HAP-1 (cell line): Measurements from ENCODE around the gene SCARF1.

Experiments used
- DNase-seq, 2 experiments: peaks; one replicate each; pipeline ENCODE4 v3.0.0-alpha.2; 2016 to 2020; ENCODE audit warnings: low spot score in 2 of 2
- H3K27me3 ChIP-seq: fragments of 250-450 bp; sonication (Bioruptor Pico); 2 replicates; pipeline ENCODE4 v1.5.1; 2020; ENCODE audit warnings: low read depth, mild to moderate bottlenecking, moderate library complexity
- H3K36me3 ChIP-seq: fragments of 250-450 bp; sonication (Bioruptor Pico); replicated peaks from 2 replicates; pipeline ENCODE4 v1.5.1; 2020; ENCODE audit warnings: mild to moderate bottlenecking
- H3K4me1 ChIP-seq: fragments of 250-450 bp; sonication (Bioruptor Pico); 2 replicates; pipeline ENCODE4 v1.5.1; 2020; ENCODE audit warnings: mild to moderate bottlenecking
- H3K4me3 ChIP-seq: fragments of 250-450 bp; sonication (Bioruptor Pico); 2 replicates; pipeline ENCODE4 v1.5.1; 2020; ENCODE audit warnings: mild to moderate bottlenecking, moderate library complexity
- H3K9me3 ChIP-seq: fragments of 250-450 bp; sonication (Bioruptor Pico); 2 replicates; pipeline ENCODE4 v1.5.1; 2020; ENCODE audit warnings: mild to moderate bottlenecking, moderate library complexity
- in situ Hi-C: fragments of 300-500 bp; cut with MboI; formaldehyde crosslinking; loops from 3 replicates; pipeline ENCODE4 v1.14.3; 2020; ENCODE audit warnings: low sequenced_read_pairs, inconsistent platforms, mixed read lengths

The SCARF1 gene

GRCh38 chr17:1628856-1629503 is 16.6 kb downstream of the SCARF1 start:
- no peaks in the 10 kb centered on the region for H3K27me3 ChIP-seq
- no peaks in the 10 kb centered on the region for H3K9me3 ChIP-seq
- peak overlapping the region; percentile 91 for H3K4me3 ChIP-seq
- peak; percentile 94 to 99 for DNase-seq
- in situ Hi-C loops: loop anchor here (25.0 kb wide), 1 partner anchor 408 kb away; the partner anchor contains the start of genes DPH1, OVCA2 and RTN4RL1
- no peaks in the 10 kb centered on the region for H3K36me3 ChIP-seq
- peaks cover 29% of the 10 kb centered on the region for H3K4me1 ChIP-seq

- peaks cover 29% of the 10 kb centered on the region for H3K4me1 ChIP-seq
- DNase-seq: peak; percentile 82 to 90
- in situ Hi-C loops: loop anchor here (25.0 kb wide), 1 partner anchor 409 kb away; the partner anchor contains the start of genes DPH1, OVCA2 and RTN4RL1
Observed at GRCh38 chr17:1627982-1628855, 17.3 kb downstream of the SCARF1 start, which contains the start of gene SLC43A2. Gene SLC43A2, minus strand, starts transcription at chr17:1628834. Its CDS starts 960 bp downstream, at chr17:1627874.

GRCh38 chr17:1627182-1627981 is 18.1 kb downstream of the SCARF1 start:
- Histone ChIP-seq H3K36me3 (peaks cover 5% of the 10 kb centered on the region; the same call in 1 of the 2 replicates), H3K27me3 (no peaks in the 10 kb centered on the region), H3K4me1 (peaks cover 29% of the 10 kb centered on the region), H3K4me3 (peak overlapping the region; percentile 91), H3K9me3 (no peaks in the 10 kb centered on the region)
- in situ Hi-C loops: loop anchor here (25.0 kb wide), 1 partner anchor 410 kb away; the partner anchor contains the start of genes DPH1, OVCA2 and RTN4RL1
- DNase-seq: peak in 1 of 2 experiments; percentile 40

More at GRCh38 chr17:1627982-1628855, 17.3 kb downstream of the SCARF1 start, which contains the start of gene SLC43A2:
- H3K9me3 ChIP-seq: no peaks in the 10 kb centered on the region
- H3K36me3 ChIP-seq: peaks cover 1% of the 10 kb centered on the region; the same call in 1 of the 2 replicates
- H3K4me3 ChIP-seq: peak within 1 kb of the TSS; percentile 91
- no peaks in the 10 kb centered on the region for H3K27me3 ChIP-seq

GRCh38 chr17:1626333-1626732 is 19.2 kb downstream of the SCARF1 start:
- in situ Hi-C loops: loop anchor here (25.0 kb wide), 1 partner anchor 411 kb away; the partner anchor contains the start of genes DPH1, OVCA2 and RTN4RL1
- DNase-seq: peak; percentile 57 to 64
- no peaks in the 10 kb centered on the region for H3K9me3 ChIP-seq
- no peaks in the 10 kb centered on the region for H3K27me3 ChIP-seq
- peaks cover 8% of the 10 kb centered on the region; the same call in 1 of the 2 replicates for H3K36me3 ChIP-seq
- H3K4me3 ChIP-seq: peak overlapping the region; percentile 91
- H3K4me1 ChIP-seq: peaks cover 29% of the 10 kb centered on the region

- H3K36me3 ChIP-seq: peaks cover 12% of the 10 kb centered on the region
- in situ Hi-C loops: loop anchor here (25.0 kb wide), 1 partner anchor 412 kb away; the partner anchor contains the start of genes DPH1, OVCA2 and RTN4RL1
- DNase-seq: no peak
- no peak overlapping the region for H3K4me3 ChIP-seq
- H3K4me1 ChIP-seq: peaks cover 29% of the 10 kb centered on the region
- no peaks in the 10 kb centered on the region for H3K9me3 ChIP-seq
- no peaks in the 10 kb centered on the region for H3K27me3 ChIP-seq
Observed at GRCh38 chr17:1625581-1625980, 20.0 kb downstream of the SCARF1 start.

GRCh38 chr17:1625053-1625452 is 20.5 kb downstream of the SCARF1 start:
- peak in 1 of 2 experiments; percentile 34 for DNase-seq

GRCh38 chr17:1624650-1625049 is 20.9 kb downstream of the SCARF1 start:
- Histone ChIP-seq H3K4me1 (peaks cover 27% of the 10 kb centered on the region), H3K4me3 (no peak overlapping the region)

More at GRCh38 chr17:1625053-1625452, 20.5 kb downstream of the SCARF1 start:
- in situ Hi-C loops: loop anchor here (25.0 kb wide), 1 partner anchor 412 kb away; the partner anchor contains the start of genes DPH1, OVCA2 and RTN4RL1
- Histone ChIP-seq H3K27me3 (no peaks in the 10 kb centered on the region), H3K4me3 (no peak overlapping the region), H3K4me1 (peaks cover 29% of the 10 kb centered on the region), H3K9me3 (no peaks in the 10 kb centered on the region), H3K36me3 (peaks cover 12% of the 10 kb centered on the region)

GRCh38 chr17:1623057-1623630 is 22.4 kb downstream of the SCARF1 start:
- peaks cover 26% of the 10 kb centered on the region for H3K4me1 ChIP-seq
- no peaks in the 10 kb centered on the region for H3K9me3 ChIP-seq
- no peaks in the 10 kb centered on the region for H3K27me3 ChIP-seq
- no peak overlapping the region for H3K4me3 ChIP-seq
- peaks cover 20% of the 10 kb centered on the region for H3K36me3 ChIP-seq
- in situ Hi-C loops: no loop called here
- DNase-seq: no peak

More at GRCh38 chr17:1624650-1625049, 20.9 kb downstream of the SCARF1 start:
- in situ Hi-C loops: loop anchor here (25.0 kb wide), 1 partner anchor 413 kb away; the partner anchor contains the start of genes DPH1, OVCA2 and RTN4RL1
- peaks cover 13% of the 10 kb centered on the region for H3K36me3 ChIP-seq
- no peaks in the 10 kb centered on the region for H3K9me3 ChIP-seq
- DNase-seq: no peak
- no peaks in the 10 kb centered on the region for H3K27me3 ChIP-seq

- Histone ChIP-seq H3K27me3 (no peaks in the 10 kb centered on the region), H3K4me1 (peaks cover 16% of the 10 kb centered on the region), H3K4me3 (no peak overlapping the region), H3K36me3 (peaks cover 20% of the 10 kb centered on the region), H3K9me3 (no peaks in the 10 kb centered on the region)
- DNase-seq: no peak
- in situ Hi-C loops: no loop called here
Observed at GRCh38 chr17:1621273-1621954, 24.1 kb downstream of the SCARF1 start.

- no peak for DNase-seq
- in situ Hi-C loops: no loop called here
- Histone ChIP-seq H3K27me3 (no peaks in the 10 kb centered on the region), H3K9me3 (no peaks in the 10 kb centered on the region), H3K4me1 (peaks cover 7% of the 10 kb centered on the region), H3K36me3 (peaks cover 23% of the 10 kb centered on the region), H3K4me3 (no peak overlapping the region)
Observed at GRCh38 chr17:1620486-1620885, 25.0 kb downstream of the SCARF1 start.

- in situ Hi-C loops: no loop called here
- H3K27me3 ChIP-seq: no peaks in the 10 kb centered on the region
- DNase-seq: no peak
- no peak overlapping the region for H3K4me3 ChIP-seq
- no peaks in the 10 kb centered on the region for H3K9me3 ChIP-seq
- H3K4me1 ChIP-seq: no peaks in the 10 kb centered on the region
- H3K36me3 ChIP-seq: peaks cover 35% of the 10 kb centered on the region
Observed at GRCh38 chr17:1617620-1618174, 27.8 kb downstream of the SCARF1 start.

- in situ Hi-C loops: no loop called here
- Histone ChIP-seq H3K36me3 (peaks cover 42% of the 10 kb centered on the region), H3K4me1 (no peaks in the 10 kb centered on the region), H3K4me3 (no peak overlapping the region), H3K27me3 (no peaks in the 10 kb centered on the region), H3K9me3 (no peaks in the 10 kb centered on the region)
- no peak for DNase-seq
Observed at GRCh38 chr17:1616101-1616500, 29.4 kb downstream of the SCARF1 start.
